GM12892 (cell line): ENCODE measurements around the gene NUFIP1.

Experiments used
- DNase-seq: peaks from one replicate; pipeline ENCODE4 v3.0.0; 2011; ENCODE audit not compliant: insufficient read length
- FAIRE-seq: peaks from 2 replicates; lab custom pipeline; 2011; peaks lifted over from hg19 to GRCh38; lab: Jason Lieb, UNC
- POLR2A ChIP-seq: IDR thresholded peaks from 2 replicates; pipeline ENCODE4 v1.6.1; 2011; ENCODE audit warnings: low read depth, low read length, control low read depth
- POLR2AphosphoS5 ChIP-seq: IDR thresholded peaks from 2 replicates; pipeline ENCODE4 v1.6.1; 2011; ENCODE audit warnings: low read depth, low read length, control low read depth
- TAF1 ChIP-seq: IDR thresholded peaks from 2 replicates; pipeline ENCODE4 v1.6.1; 2011; ENCODE audit warnings: low read depth, mild to moderate bottlenecking, control low read depth, low read length, borderline replicate concordance

NUFIP1 gene

GRCh38 chr13:45004096-45004495, 14.8 kb upstream of the NUFIP1 start:
- no peak for TF ChIP-seq TAF1
- TF ChIP-seq POLR2AphosphoS5, result no peak
- TF ChIP-seq POLR2A, result no peak
- no peak for FAIRE-seq
- no peak for DNase-seq

GRCh38 chr13:45003417-45003816, 14.1 kb upstream of the NUFIP1 start:
- no peak for DNase-seq
- TF ChIP-seq POLR2AphosphoS5 (no peak), POLR2A (no peak), TAF1 (no peak)
- FAIRE-seq, result no peak

GRCh38 chr13:44989941-44990340, 670 bp upstream of the NUFIP1 start:
- peak; percentile 30 for FAIRE-seq
- TF ChIP-seq POLR2AphosphoS5, result no peak
- no peak for TF ChIP-seq POLR2A
- TF ChIP-seq TAF1, result no peak
- no peak for DNase-seq

- FAIRE-seq (no peak), DNase-seq (no peak)
- TF ChIP-seq TAF1 (no peak), POLR2AphosphoS5 (no peak)
Measured at GRCh38 chr13:44978328-44978727, 10.9 kb downstream of the NUFIP1 start.

- no peak for TF ChIP-seq POLR2A
- no peak for TF ChIP-seq TAF1
- no peak for TF ChIP-seq POLR2AphosphoS5
- no peak for FAIRE-seq
Measured at GRCh38 chr13:44976949-44977583, 12.2 kb downstream of the NUFIP1 start.

GRCh38 chr13:44976196-44976595, 13.1 kb downstream of the NUFIP1 start:
- TF ChIP-seq TAF1 (no peak), POLR2A (no peak), POLR2AphosphoS5 (no peak)
- FAIRE-seq, result no peak
- no peak for DNase-seq

More at GRCh38 chr13:44976949-44977583, 12.2 kb downstream of the NUFIP1 start:
- no peak for DNase-seq

GRCh38 chr13:44974056-44974793, 15.0 kb downstream of the NUFIP1 start:
- peak; percentile 86 for FAIRE-seq
- no peak for TF ChIP-seq TAF1
- TF ChIP-seq POLR2AphosphoS5, result no peak
- no peak for TF ChIP-seq POLR2A
- no peak for DNase-seq

GRCh38 chr13:44972956-44973581, 16.2 kb downstream of the NUFIP1 start:
- no peak for FAIRE-seq

GRCh38 chr13:44971656-44972595, 17.3 kb downstream of the NUFIP1 start:
- DNase-seq (no peak), FAIRE-seq (peak; percentile 40)
- TF ChIP-seq POLR2A, result no peak
- TF ChIP-seq TAF1, result no peak
- no peak for TF ChIP-seq POLR2AphosphoS5

More at GRCh38 chr13:44972956-44973581, 16.2 kb downstream of the NUFIP1 start:
- no peak for DNase-seq
- TF ChIP-seq POLR2A (no peak), POLR2AphosphoS5 (no peak)

- no peak for TF ChIP-seq TAF1
- no peak for TF ChIP-seq POLR2AphosphoS5
- no peak for TF ChIP-seq POLR2A
- peak; percentile 80 for FAIRE-seq
- no peak for DNase-seq
Measured at GRCh38 chr13:44969551-44970484, 19.5 kb downstream of the NUFIP1 start.

- no peak for TF ChIP-seq POLR2A
- FAIRE-seq (no peak), DNase-seq (no peak)
Measured at GRCh38 chr13:44968434-44968815, 20.8 kb downstream of the NUFIP1 start.
